ENCODE results near the gene SYNE2.

The SYNE2 gene

GRCh38 chr14:63887899-63888298 lies 35.1 kb downstream of the SYNE2 start:
- Histone ChIP-seq H3K27me3 (replicated peaks) (no peaks in the 10 kb centered on the region), H3K27ac (no peak overlapping the region), H3K4me3 (ENCODE audit: low read depth, low read length) (no peak overlapping the region), H3K36me3 (replicated peaks) (no peaks in the 10 kb centered on the region)
- TF ChIP-seq, protein P1, sequence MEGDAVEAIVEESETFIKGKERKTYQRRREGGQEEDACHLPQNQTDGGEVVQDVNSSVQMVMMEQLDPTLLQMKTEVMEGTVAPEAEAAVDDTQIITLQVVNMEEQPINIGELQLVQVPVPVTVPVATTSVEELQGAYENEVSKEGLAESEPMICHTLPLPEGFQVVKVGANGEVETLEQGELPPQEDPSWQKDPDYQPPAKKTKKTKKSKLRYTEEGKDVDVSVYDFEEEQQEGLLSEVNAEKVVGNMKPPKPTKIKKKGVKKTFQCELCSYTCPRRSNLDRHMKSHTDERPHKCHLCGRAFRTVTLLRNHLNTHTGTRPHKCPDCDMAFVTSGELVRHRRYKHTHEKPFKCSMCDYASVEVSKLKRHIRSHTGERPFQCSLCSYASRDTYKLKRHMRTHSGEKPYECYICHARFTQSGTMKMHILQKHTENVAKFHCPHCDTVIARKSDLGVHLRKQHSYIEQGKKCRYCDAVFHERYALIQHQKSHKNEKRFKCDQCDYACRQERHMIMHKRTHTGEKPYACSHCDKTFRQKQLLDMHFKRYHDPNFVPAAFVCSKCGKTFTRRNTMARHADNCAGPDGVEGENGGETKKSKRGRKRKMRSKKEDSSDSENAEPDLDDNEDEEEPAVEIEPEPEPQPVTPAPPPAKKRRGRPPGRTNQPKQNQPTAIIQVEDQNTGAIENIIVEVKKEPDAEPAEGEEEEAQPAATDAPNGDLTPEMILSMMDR (IDR thresholded peaks at IDR 0.05; ENCODE audit: low read depth, low read length, missing control alignments): no peak
- in situ Hi-C loops (cut with HindIII; ENCODE audit: low pct_ligation_motif_present, low sequenced_read_pairs): no loop called here
- no peak for DNase-seq

DNA sequence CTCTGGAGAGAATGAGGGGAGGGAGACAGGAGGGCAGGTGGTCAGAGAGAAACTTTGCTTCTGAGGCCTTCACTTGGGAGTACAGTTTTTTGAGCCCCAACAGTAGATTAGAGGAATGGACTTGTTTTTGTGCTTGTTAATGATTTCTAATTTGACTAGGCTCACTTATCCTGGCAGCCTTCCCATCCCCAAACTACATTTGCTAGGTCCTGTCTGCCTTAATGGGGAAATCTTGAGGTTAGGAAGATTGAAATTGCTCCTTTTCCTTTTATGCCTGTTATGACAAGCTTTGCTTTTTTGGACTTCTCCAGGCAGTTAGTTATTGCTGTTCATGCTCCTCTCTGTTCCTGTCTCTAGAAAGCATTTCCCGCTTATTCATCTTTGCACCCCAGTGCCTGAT lies 37.7 kb downstream of the SYNE2 start:
- H3K27me3 ChIP-seq (replicated peaks): no peaks in the 10 kb centered on the region
- TF ChIP-seq, protein P1 (IDR thresholded peaks at IDR 0.05; ENCODE audit: low read depth, low read length, missing control alignments): no peak

GRCh38 chr14:63891148-63891975 lies 38.6 kb downstream of the SYNE2 start:
- H3K36me3 ChIP-seq (replicated peaks): no peaks in the 10 kb centered on the region
- no peaks in the 10 kb centered on the region for H3K27me3 ChIP-seq (replicated peaks)
- TF ChIP-seq, protein P1 (IDR thresholded peaks at IDR 0.05; ENCODE audit: low read depth, low read length, missing control alignments): no peak
- no peak overlapping the region for H3K4me3 ChIP-seq (ENCODE audit: low read depth, low read length)
- DNase-seq: no peak
- in situ Hi-C loops (cut with HindIII; ENCODE audit: low pct_ligation_motif_present, low sequenced_read_pairs): no loop called here
- no peak overlapping the region for H3K27ac ChIP-seq

More for the DNA sequence above, 37.7 kb downstream of the SYNE2 start:
- Histone ChIP-seq H3K36me3 (replicated peaks) (no peaks in the 10 kb centered on the region), H3K4me3 (ENCODE audit: low read depth, low read length) (no peak overlapping the region), H3K27ac (no peak overlapping the region)
- no peak for DNase-seq
- in situ Hi-C loops (cut with HindIII; ENCODE audit: low pct_ligation_motif_present, low sequenced_read_pairs): no loop called here

DNA sequence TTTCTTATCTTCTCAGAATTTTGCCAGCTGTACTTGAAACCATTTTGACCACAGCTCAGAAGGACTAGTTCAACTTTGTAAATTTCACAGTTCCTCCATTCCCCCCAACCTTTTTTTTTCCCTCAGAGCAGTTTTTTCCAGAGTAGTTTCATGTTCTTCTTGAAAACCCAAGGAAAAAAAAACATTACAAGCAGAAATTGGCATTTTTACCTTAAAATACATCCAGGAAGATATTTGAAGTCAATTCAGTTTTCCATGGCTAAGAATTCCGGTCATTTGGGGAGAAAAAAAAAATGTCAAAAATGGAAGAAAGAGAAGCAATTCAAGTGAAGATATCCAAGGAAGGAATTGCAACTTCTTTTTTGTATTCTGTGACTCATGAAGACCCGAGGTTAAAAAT lies 39.5 kb downstream of the SYNE2 start:
- TF ChIP-seq, protein P1 (IDR thresholded peaks at IDR 0.05; ENCODE audit: low read depth, low read length, missing control alignments): no peak
- in situ Hi-C loops (cut with HindIII; ENCODE audit: low pct_ligation_motif_present, low sequenced_read_pairs): no loop called here
- Histone ChIP-seq H3K27ac (no peak overlapping the region), H3K4me3 (ENCODE audit: low read depth, low read length) (no peak overlapping the region), H3K36me3 (replicated peaks) (no peaks in the 10 kb centered on the region), H3K27me3 (replicated peaks) (no peaks in the 10 kb centered on the region)
- no peak for DNase-seq

DNA sequence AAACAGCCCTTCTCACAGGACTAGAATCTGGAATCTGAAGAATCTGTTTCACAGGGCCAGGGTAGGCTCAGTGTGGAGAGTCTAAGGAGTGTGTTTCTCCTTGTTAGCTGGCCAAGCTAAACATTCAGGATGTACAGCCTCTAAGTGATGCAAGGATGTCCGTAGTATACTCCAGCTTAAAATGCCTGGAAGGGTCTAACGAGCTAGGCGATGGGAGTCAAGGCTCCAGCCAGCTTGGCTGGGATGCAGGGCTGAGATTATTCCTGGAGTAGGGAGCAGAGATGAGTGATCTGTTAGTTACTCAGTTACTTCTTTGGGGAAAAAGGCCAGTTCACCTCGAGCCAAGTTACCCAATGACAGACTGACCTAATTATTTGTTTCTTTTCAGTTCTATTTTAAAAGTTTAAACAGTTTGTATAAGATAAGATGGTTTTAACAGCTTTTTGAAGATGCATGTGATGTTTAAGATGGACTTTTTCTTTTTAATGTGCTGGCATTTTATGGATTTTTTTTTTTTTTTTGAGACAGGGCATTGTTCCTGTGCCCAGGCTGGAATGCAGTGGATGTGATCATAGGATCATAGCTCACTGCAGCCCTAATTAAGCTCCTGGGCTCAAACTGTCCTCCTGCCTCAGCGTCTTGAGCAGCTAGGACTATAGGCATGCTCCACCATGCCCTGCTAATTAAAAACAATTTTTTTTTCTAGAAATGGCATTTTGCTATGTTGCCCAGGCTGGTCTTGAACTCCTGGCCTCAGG lies 41.1 kb downstream of the SYNE2 start:
- Histone ChIP-seq H3K4me3 (ENCODE audit: low read depth, low read length) (no peak overlapping the region), H3K27me3 (replicated peaks) (no peaks in the 10 kb centered on the region), H3K36me3 (replicated peaks) (no peaks in the 10 kb centered on the region), H3K27ac (no peak overlapping the region)
- DNase-seq: peak; percentile 78
- in situ Hi-C loops (cut with HindIII; ENCODE audit: low pct_ligation_motif_present, low sequenced_read_pairs): no loop called here
- TF ChIP-seq, protein P1 (IDR thresholded peaks at IDR 0.05; ENCODE audit: low read depth, low read length, missing control alignments): no peak
